Measurements from ENCODE around the gene FOLR1.

DNA sequence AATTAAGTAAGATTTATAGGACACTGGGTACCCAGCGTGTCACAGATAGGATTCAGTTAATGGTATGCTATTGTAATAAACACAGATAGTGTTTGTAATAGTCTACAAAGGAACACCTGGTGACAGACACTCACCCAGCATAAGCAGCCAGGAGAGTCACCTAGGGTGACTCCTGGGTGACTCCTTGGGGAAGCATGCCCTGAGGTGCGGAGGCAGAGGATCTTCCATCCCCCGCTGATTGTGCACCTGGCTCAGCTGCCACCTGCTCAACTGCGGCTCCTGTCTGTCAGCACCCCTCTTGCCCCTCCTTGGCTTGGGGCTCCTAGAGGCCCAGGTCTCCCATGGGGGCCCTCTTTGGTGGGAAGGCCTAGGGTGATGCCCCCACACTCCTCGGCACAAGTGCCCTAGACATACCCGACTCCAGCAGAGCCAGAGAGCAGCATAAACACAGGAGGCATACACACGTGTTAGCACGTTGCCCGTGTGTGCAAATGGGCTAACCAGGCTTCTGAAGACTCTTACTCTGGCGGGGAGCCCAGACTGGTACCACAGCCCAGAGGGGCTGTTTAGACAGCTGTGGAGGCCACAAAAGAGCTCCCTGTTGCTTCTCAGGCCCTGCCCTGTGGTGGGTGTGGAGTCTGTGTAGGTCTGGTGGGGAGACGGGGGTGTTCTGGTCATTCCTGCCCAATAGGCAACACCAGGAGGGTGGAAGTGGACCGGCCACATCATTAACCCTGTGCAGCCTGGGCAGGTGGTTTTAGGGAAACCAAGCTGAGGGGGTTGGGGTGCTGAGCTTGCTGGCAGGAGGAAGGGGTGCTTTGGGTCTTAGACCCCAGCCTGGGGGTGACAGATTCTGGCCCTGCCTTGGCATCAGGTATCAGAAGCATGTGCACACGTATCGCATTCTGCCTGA lies 35.6 kb downstream of the FOLR1 start:
- TF ChIP-seq, protein P1, sequence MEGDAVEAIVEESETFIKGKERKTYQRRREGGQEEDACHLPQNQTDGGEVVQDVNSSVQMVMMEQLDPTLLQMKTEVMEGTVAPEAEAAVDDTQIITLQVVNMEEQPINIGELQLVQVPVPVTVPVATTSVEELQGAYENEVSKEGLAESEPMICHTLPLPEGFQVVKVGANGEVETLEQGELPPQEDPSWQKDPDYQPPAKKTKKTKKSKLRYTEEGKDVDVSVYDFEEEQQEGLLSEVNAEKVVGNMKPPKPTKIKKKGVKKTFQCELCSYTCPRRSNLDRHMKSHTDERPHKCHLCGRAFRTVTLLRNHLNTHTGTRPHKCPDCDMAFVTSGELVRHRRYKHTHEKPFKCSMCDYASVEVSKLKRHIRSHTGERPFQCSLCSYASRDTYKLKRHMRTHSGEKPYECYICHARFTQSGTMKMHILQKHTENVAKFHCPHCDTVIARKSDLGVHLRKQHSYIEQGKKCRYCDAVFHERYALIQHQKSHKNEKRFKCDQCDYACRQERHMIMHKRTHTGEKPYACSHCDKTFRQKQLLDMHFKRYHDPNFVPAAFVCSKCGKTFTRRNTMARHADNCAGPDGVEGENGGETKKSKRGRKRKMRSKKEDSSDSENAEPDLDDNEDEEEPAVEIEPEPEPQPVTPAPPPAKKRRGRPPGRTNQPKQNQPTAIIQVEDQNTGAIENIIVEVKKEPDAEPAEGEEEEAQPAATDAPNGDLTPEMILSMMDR (IDR thresholded peaks at IDR 0.05): no peak
- TF ChIP-seq POLR2A (IDR thresholded peaks at IDR 0.05): no peak
